HEK293 (cell line): Measurements from ENCODE around the gene PTPRG.
A peak's percentile ranks its signal among the peaks of the same experiment; 100 is the strongest.

ENCODE experiments used
- CTCF ChIA-PET: fragments of 350-600 bp; formaldehyde crosslinking; extraction: SDS; loops from one replicate; lab custom pipeline; 2021; ENCODE audit warnings: antibody characterized with exemption; lab: Yijun Ruan, JAX
- POLR2A ChIA-PET: fragments of 300-600 bp; formaldehyde crosslinking; extraction: SDS; loops from one replicate; lab custom pipeline; 2020; ENCODE audit warnings: antibody characterized with exemption, inconsistent platforms; lab: Yijun Ruan, JAX
- H3K27ac ChIP-seq: fragments of 200-500 bp; sonication (Bioruptor generic); 2 replicates; pipeline ENCODE4 v1.5.1; 2014; ENCODE audit warnings: low read depth, low read length, control low read depth, inconsistent platforms; ENCODE audit errors: extremely low read depth
- H3K36me3 ChIP-seq, 2 experiments: fragments of 200-500 bp in 1 of 2; sonication (Bioruptor generic) in 1 of 2; 1 replicate in 1 of 2; 2 replicates in 1 of 2; pipeline ENCODE4 v1.5.1; 2014 to 2017; ENCODE audit warnings: inconsistent platforms in 2 of 2, low read length in 2 of 2; ENCODE audit not compliant: control insufficient read depth in 2 of 2, insufficient read depth in 1 of 2
- H3K4me1 ChIP-seq: fragments of 200-500 bp; sonication (Bioruptor generic); 2 replicates; pipeline ENCODE4 v1.5.1; 2014; ENCODE audit warnings: mild to moderate bottlenecking, low read length, inconsistent platforms; ENCODE audit not compliant: control insufficient read depth, insufficient read depth
- H3K4me3 ChIP-seq: 2 replicates; pipeline ENCODE4 v1.5.1; 2011; ENCODE audit warnings: low read depth, mild to moderate bottlenecking, control low read depth, low read length, moderate library complexity
- H3K9me3 ChIP-seq: fragments of 200-500 bp; sonication (Bioruptor generic); 2 replicates; pipeline ENCODE4 v1.5.1; 2014; ENCODE audit warnings: low read depth, low read length, inconsistent platforms; ENCODE audit not compliant: control insufficient read depth, insufficient read depth
- GFI1B ChIP-seq: fragments of 450-650 bp; formaldehyde crosslinking; IDR thresholded peaks from 2 replicates; pipeline ENCODE4 v1.5.1; 2016; ENCODE audit warnings: missing biosample characterization, missing genetic modification characterization
- HOXA7 ChIP-seq: sonication (generic); formaldehyde crosslinking; IDR thresholded peaks from 2 replicates; pipeline ENCODE4 v1.8.1; 2022; ENCODE audit warnings: missing genetic modification reagents, borderline replicate concordance
- KLF7 ChIP-seq: fragments of 450-650 bp; formaldehyde crosslinking; IDR thresholded peaks from 2 replicates; pipeline ENCODE4 v1.5.1; 2016; ENCODE audit warnings: missing biosample characterization, missing genetic modification characterization, borderline replicate concordance
- SCRT2 ChIP-seq: fragments of 450-650 bp; formaldehyde crosslinking; IDR thresholded peaks from 2 replicates; pipeline ENCODE4 v1.5.1; 2016; ENCODE audit warnings: missing biosample characterization, missing genetic modification characterization
- ZBTB26 ChIP-seq: fragments of 450-650 bp; formaldehyde crosslinking; optimal IDR thresholded peaks from 2 replicates; pipeline ENCODE3; 2016; ENCODE audit warnings: missing biosample characterization, mild to moderate bottlenecking, missing genetic modification characterization
- ZNF133 ChIP-seq: fragments of 450-650 bp; formaldehyde crosslinking; IDR thresholded peaks from 2 replicates; pipeline ENCODE4 v1.5.1; 2016; ENCODE audit warnings: missing biosample characterization, missing genetic modification characterization
- ZNF140 ChIP-seq: fragments of 450-650 bp; formaldehyde crosslinking; IDR thresholded peaks from 2 replicates; pipeline ENCODE4 v1.5.1; 2016; ENCODE audit warnings: missing biosample characterization, missing genetic modification characterization
- ZNF146 ChIP-seq: fragments of 450-650 bp; formaldehyde crosslinking; IDR thresholded peaks from 2 replicates; pipeline ENCODE4 v1.5.1; 2016; ENCODE audit warnings: missing biosample characterization, missing genetic modification characterization
- ZNF214 ChIP-seq: fragments of 450-650 bp; formaldehyde crosslinking; IDR thresholded peaks from 2 replicates; pipeline ENCODE4 v1.5.1; 2017; ENCODE audit warnings: missing biosample characterization, mild to moderate bottlenecking, missing genetic modification characterization, borderline replicate concordance
- ZNF239 ChIP-seq: fragments of 450-650 bp; formaldehyde crosslinking; IDR thresholded peaks from 2 replicates; pipeline ENCODE4 v1.5.1; 2016; ENCODE audit warnings: missing biosample characterization, missing genetic modification characterization
- ZNF26 ChIP-seq: fragments of 450-650 bp; formaldehyde crosslinking; IDR thresholded peaks from 2 replicates; pipeline ENCODE4 v1.5.1; 2016; ENCODE audit warnings: missing biosample characterization, missing genetic modification characterization
- ZNF274 ChIP-seq, 2 experiments: fragments of 200-500 bp in 1 of 2; fragments of 450-650 bp in 1 of 2; sonication (Bioruptor generic) in 1 of 2; formaldehyde crosslinking in 1 of 2; IDR thresholded peaks; 2 replicates each; pipeline versions ENCODE4 v1.5.1 to v1.6.1; 2014 to 2016; ENCODE audit warnings: borderline replicate concordance in 1 of 2, inconsistent platforms in 1 of 2, low read length in 1 of 2, missing biosample characterization in 1 of 2, missing genetic modification characterization in 1 of 2
- ZNF311 ChIP-seq: fragments of 450-650 bp; formaldehyde crosslinking; IDR thresholded peaks from 2 replicates; pipeline ENCODE4 v1.5.1; 2017; ENCODE audit warnings: missing biosample characterization, missing genetic modification characterization, borderline replicate concordance
- ZNF488 ChIP-seq: fragments of 450-650 bp; formaldehyde crosslinking; IDR thresholded peaks from 2 replicates; pipeline ENCODE4 v1.5.1; 2016; ENCODE audit warnings: missing biosample characterization, missing genetic modification characterization
- ZNF521 ChIP-seq: fragments of 450-650 bp; formaldehyde crosslinking; IDR thresholded peaks from 2 replicates; pipeline ENCODE4 v1.5.1; 2017; ENCODE audit warnings: missing biosample characterization, mild to moderate bottlenecking, missing genetic modification characterization
- ZNF560 ChIP-seq: fragments of 450-650 bp; formaldehyde crosslinking; IDR thresholded peaks from 2 replicates; pipeline ENCODE4 v1.5.1; 2017; ENCODE audit warnings: missing biosample characterization, missing genetic modification characterization, borderline replicate concordance
- ZNF600 ChIP-seq: fragments of 450-650 bp; formaldehyde crosslinking; IDR thresholded peaks from 2 replicates; pipeline ENCODE4 v1.5.1; 2016; ENCODE audit warnings: missing biosample characterization, missing genetic modification characterization
- ZNF654 ChIP-seq: fragments of 450-650 bp; formaldehyde crosslinking; IDR thresholded peaks from 2 replicates; pipeline ENCODE4 v1.5.1; 2016; ENCODE audit warnings: low read depth, missing biosample characterization, missing genetic modification characterization
- ZNF660 ChIP-seq: fragments of 450-650 bp; IDR thresholded peaks from 2 replicates; pipeline ENCODE4 v1.5.1; 2018; ENCODE audit warnings: missing biosample characterization, mild to moderate bottlenecking, missing genetic modification characterization
- ZNF701 ChIP-seq: fragments of 450-650 bp; formaldehyde crosslinking; IDR thresholded peaks from 2 replicates; pipeline ENCODE4 v1.5.1; 2016; ENCODE audit warnings: missing biosample characterization, missing genetic modification characterization
- ZNF777 ChIP-seq: fragments of 450-650 bp; formaldehyde crosslinking; IDR thresholded peaks from 2 replicates; pipeline ENCODE4 v1.5.1; 2017; ENCODE audit warnings: missing biosample characterization, missing genetic modification characterization, borderline replicate concordance
- ZNF785 ChIP-seq: fragments of 450-650 bp; formaldehyde crosslinking; IDR thresholded peaks from 2 replicates; pipeline ENCODE4 v1.5.1; 2016; ENCODE audit warnings: missing biosample characterization, missing genetic modification characterization
- TF ChIP-seq, protein P1 (sequence below): fragments of 450-650 bp; formaldehyde crosslinking; IDR thresholded peaks from 2 replicates; pipeline ENCODE4 v1.5.1; 2016; ENCODE audit warnings: missing biosample characterization, missing genetic modification characterization

Gene PTPRG

DNA sequence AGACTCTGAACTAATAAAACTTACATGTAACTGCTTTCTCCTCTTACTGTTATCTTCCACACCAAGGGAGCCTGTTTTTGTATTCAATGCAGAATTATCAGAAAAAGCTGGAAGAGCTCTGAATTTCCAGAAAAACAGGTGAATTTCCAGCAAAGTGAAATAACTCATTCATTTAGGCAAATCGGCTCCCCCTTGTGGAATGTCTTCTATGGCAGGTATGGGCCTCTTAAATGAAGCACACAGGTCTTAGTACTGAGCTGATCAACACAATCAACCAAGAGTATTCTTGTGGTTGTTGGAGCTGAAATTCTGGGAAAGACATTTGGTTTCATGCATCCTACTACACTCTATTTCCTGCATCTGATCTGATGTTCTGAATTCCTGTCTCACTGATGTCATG, 31.0 kb upstream of the PTPRG start:
- Histone ChIP-seq H3K9me3 (no peaks in the 10 kb centered on the region), H3K4me3 (no peak overlapping the region), H3K36me3 (no peaks in the 10 kb centered on the region), H3K27ac (no peak overlapping the region), H3K4me1 (no peaks in the 10 kb centered on the region)
- ChIA-PET POLR2A (interaction anchor here (1.0 to 1.5 kb wide), 3 partner anchors 30 to 34 kb away, joined by 3 read pairs; no protein-coding TSS in a partner anchor), CTCF (interaction anchor here (0.6 to 2.0 kb wide), 18 partner anchors 13 to 775 kb away, joined by 3 to 8 read pairs (median 4); no protein-coding TSS in a partner anchor)
- TF ChIP-seq ZNF777 (tag by site-specific recombination) (no peak), ZNF239 (tag by site-specific recombination) (no peak), ZNF146 (tag by site-specific recombination) (no peak), HOXA7 (no peak), ZNF785 (tag by site-specific recombination) (no peak), ZNF140 (no peak), ZNF488 (no peak), ZNF214 (tag by site-specific recombination) (no peak), ZNF133 (tag by site-specific recombination) (no peak), ZNF660 (tag by site-specific recombination) (0 out of 2 replicates have a peak, but pooled peaks have one; percentile 20), ZNF26 (tag by site-specific recombination) (no peak), ZBTB26 (no peak), ZNF600 (tag by site-specific recombination) (no peak), ZNF701 (no peak), GFI1B (tag by site-specific recombination) (no peak), ZNF274 (IDR thresholded peaks at IDR 0.05; ENCODE audit: low read length) (no peak), ZNF274 (tag by site-specific recombination; IDR thresholded peaks at IDR 0.05; ENCODE audit: borderline replicate concordance) (no peak), ZNF521 (tag by site-specific recombination) (no peak), KLF7 (no peak), SCRT2 (tag by site-specific recombination) (peak; percentile 45; the same call in 1 of the 2 replicates), ZNF311 (tag by site-specific recombination) (no peak), ZNF560 (tag by site-specific recombination) (no peak), ZNF654 (tag by site-specific recombination) (peak; percentile 39; the same call in 1 of the 2 replicates)
- TF ChIP-seq, protein P1, sequence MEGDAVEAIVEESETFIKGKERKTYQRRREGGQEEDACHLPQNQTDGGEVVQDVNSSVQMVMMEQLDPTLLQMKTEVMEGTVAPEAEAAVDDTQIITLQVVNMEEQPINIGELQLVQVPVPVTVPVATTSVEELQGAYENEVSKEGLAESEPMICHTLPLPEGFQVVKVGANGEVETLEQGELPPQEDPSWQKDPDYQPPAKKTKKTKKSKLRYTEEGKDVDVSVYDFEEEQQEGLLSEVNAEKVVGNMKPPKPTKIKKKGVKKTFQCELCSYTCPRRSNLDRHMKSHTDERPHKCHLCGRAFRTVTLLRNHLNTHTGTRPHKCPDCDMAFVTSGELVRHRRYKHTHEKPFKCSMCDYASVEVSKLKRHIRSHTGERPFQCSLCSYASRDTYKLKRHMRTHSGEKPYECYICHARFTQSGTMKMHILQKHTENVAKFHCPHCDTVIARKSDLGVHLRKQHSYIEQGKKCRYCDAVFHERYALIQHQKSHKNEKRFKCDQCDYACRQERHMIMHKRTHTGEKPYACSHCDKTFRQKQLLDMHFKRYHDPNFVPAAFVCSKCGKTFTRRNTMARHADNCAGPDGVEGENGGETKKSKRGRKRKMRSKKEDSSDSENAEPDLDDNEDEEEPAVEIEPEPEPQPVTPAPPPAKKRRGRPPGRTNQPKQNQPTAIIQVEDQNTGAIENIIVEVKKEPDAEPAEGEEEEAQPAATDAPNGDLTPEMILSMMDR (tag by site-specific recombination): peak; percentile 31; the same call in 1 of the 2 replicates
